KMS-11 (cell line): ENCODE data around the gene SUCO.

Experiments
- H2AFZ ChIP-seq: fragments of 200-600 bp; sonication (generic); 2 replicates; pipeline ENCODE4 v1.6.1; 2016; ENCODE audit warnings: antibody characterized with exemption, mixed run types, low read depth
- H3K27ac ChIP-seq: fragments of 200-600 bp; sonication (generic); 2 replicates; pipeline ENCODE4 v1.6.1; 2016; ENCODE audit warnings: mild to moderate bottlenecking, mixed run types
- H3K27me3 ChIP-seq: fragments of 200-600 bp; sonication (generic); 2 replicates; pipeline ENCODE4 v1.6.1; 2017; ENCODE audit warnings: mild to moderate bottlenecking, low read depth, mixed run types, moderate library complexity; ENCODE audit not compliant: insufficient read depth
- H3K36me3 ChIP-seq: fragments of 200-600 bp; sonication (generic); 2 replicates; pipeline ENCODE4 v1.6.1; 2017; ENCODE audit warnings: mild to moderate bottlenecking, mixed run types; ENCODE audit not compliant: insufficient read depth
- H3K4me1 ChIP-seq: fragments of 200-600 bp; sonication (generic); 2 replicates; pipeline ENCODE4 v1.6.1; 2016; ENCODE audit warnings: mild to moderate bottlenecking, low read depth, mixed run types; ENCODE audit not compliant: poor library complexity, severe bottlenecking
- H3K4me2 ChIP-seq: fragments of 200-600 bp; sonication (generic); 2 replicates; pipeline ENCODE4 v1.7.0; 2016; ENCODE audit warnings: mild to moderate bottlenecking, mixed run types
- H3K4me3 ChIP-seq: fragments of 200-600 bp; sonication (generic); IDR thresholded peaks from 2 replicates; pipeline ENCODE4 v1.6.1; 2017; ENCODE audit warnings: low read depth, low read length, mixed read lengths; ENCODE audit not compliant: insufficient read depth
- H3K79me2 ChIP-seq: fragments of 200-600 bp; sonication (generic); 2 replicates; pipeline ENCODE4 v1.6.1; 2016; ENCODE audit warnings: low read depth, mixed run types; ENCODE audit not compliant: insufficient read depth
- H3K9ac ChIP-seq: fragments of 200-600 bp; sonication (generic); 2 replicates; pipeline ENCODE4 v1.6.1; 2016; ENCODE audit warnings: mild to moderate bottlenecking, mixed run types
- H4K20me1 ChIP-seq: fragments of 200-600 bp; sonication (generic); 2 replicates; pipeline ENCODE4 v1.6.1; 2016; ENCODE audit warnings: mild to moderate bottlenecking, mixed run types; ENCODE audit not compliant: insufficient read depth
- CTCF ChIP-seq: fragments of 200-600 bp; sonication (generic); conservative IDR thresholded peaks from 2 replicates; pipeline ENCODE4 v1.6.1; 2017; ENCODE audit warnings: low read depth, mild to moderate bottlenecking, antibody characterized with exemption, low read length, moderate library complexity, mixed read lengths

Gene SUCO

DNA sequence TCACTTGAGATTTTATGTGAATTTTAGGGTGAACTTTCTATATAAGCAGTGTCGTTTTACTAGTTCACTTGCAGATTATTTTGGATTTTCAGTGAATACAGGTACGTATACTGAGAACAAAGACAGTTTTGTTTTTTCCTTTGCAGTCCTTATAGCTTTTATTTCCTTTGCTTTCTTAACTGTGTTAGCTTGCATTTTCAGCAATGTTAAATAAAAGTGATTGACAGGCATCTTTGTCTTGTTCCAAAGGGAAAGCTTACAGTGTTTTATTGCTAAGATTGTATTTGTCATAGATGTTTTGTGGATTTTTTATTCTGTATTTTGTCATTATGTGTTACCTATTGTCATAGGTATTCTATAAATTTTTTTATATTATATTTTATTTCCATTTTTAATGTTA, 72.7 kb downstream of the SUCO start:
- Histone ChIP-seq H3K79me2 (no peaks in the 10 kb centered on the region), H3K4me3 (no peak overlapping the region), H2AFZ (no peak overlapping the region), H4K20me1 (no peaks in the 10 kb centered on the region), H3K27ac (no peak overlapping the region), H3K4me2 (no peak overlapping the region), H3K9ac (no peak overlapping the region), H3K4me1 (no peaks in the 10 kb centered on the region), H3K36me3 (peaks cover 12% of the 10 kb centered on the region; the same call in 1 of the 2 replicates), H3K27me3 (no peaks in the 10 kb centered on the region)
- TF ChIP-seq CTCF = no peak

- no peaks in the 10 kb centered on the region for H3K27me3 ChIP-seq
- no peak for TF ChIP-seq CTCF
- H3K36me3 ChIP-seq = peaks cover 12% of the 10 kb centered on the region; the same call in 1 of the 2 replicates
Observed at GRCh38 chr1:172607145-172607544, 74.2 kb downstream of the SUCO start.

GRCh38 chr1:172608098-172608601, 75.2 kb downstream of the SUCO start:
- Histone ChIP-seq H2AFZ (no peak overlapping the region), H4K20me1 (no peaks in the 10 kb centered on the region), H3K36me3 (peaks cover 12% of the 10 kb centered on the region; the same call in 1 of the 2 replicates), H3K27me3 (no peaks in the 10 kb centered on the region), H3K4me1 (no peaks in the 10 kb centered on the region), H3K9ac (no peak overlapping the region), H3K4me3 (no peak overlapping the region), H3K79me2 (no peaks in the 10 kb centered on the region), H3K27ac (no peak overlapping the region), H3K4me2 (no peak overlapping the region)
- TF ChIP-seq CTCF = no peak

More at GRCh38 chr1:172607145-172607544, 74.2 kb downstream of the SUCO start:
- Histone ChIP-seq H3K9ac (no peak overlapping the region), H3K4me2 (no peak overlapping the region), H3K4me3 (no peak overlapping the region), H4K20me1 (no peaks in the 10 kb centered on the region), H2AFZ (no peak overlapping the region), H3K27ac (no peak overlapping the region), H3K4me1 (no peaks in the 10 kb centered on the region), H3K79me2 (no peaks in the 10 kb centered on the region)

DNA sequence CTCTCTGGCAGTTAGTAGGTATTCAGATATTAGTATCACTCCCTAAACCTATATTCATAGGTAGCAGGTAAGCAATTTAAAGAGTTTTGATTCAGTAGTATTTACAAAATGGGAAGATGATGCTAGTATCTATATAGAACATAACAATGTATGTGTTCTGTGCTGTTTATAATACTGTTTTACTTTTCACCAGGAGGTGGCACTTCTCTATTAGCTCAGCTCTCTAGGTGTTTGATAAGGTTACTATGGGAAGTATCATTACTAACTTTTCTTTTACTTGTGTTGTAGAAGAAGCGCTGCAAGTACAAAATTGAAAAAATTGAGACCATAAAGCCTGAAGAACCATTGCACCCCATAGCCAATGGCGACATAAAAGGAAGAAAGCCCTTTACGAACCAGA, 76.6 kb downstream of the SUCO start:
- Histone ChIP-seq H3K36me3 (peaks cover 12% of the 10 kb centered on the region; the same call in 1 of the 2 replicates), H3K27ac (no peak overlapping the region), H3K4me2 (no peak overlapping the region), H3K4me3 (no peak overlapping the region), H3K27me3 (no peaks in the 10 kb centered on the region), H3K9ac (no peak overlapping the region), H3K4me1 (no peaks in the 10 kb centered on the region), H4K20me1 (no peaks in the 10 kb centered on the region), H2AFZ (no peak overlapping the region), H3K79me2 (no peaks in the 10 kb centered on the region)
- TF ChIP-seq CTCF = peak; percentile 52
